SU-DHL-6 (cell line): Measurements from ENCODE around the gene LTO1.

Experiments
- H2AFZ ChIP-seq: fragments of 200-600 bp; sonication (generic); 2 replicates; pipeline ENCODE4 v1.6.1; 2014; ENCODE audit warnings: low read depth, mild to moderate bottlenecking, moderate library complexity, mixed read lengths, antibody characterized with exemption, low read length; ENCODE audit not compliant: severe bottlenecking
- H3F3A ChIP-seq: fragments of 200-600 bp; shearing (Covaris generic); 2 replicates; pipeline ENCODE4 v1.6.0; 2016; ENCODE audit warnings: antibody characterized with exemption, mild to moderate bottlenecking; ENCODE audit not compliant: insufficient read depth
- H3K27ac ChIP-seq: fragments of 200-600 bp; sonication (generic); 2 replicates; pipeline ENCODE4 v1.5.1; 2016; ENCODE audit warnings: low read depth, mild to moderate bottlenecking, low read length, moderate library complexity, mixed read lengths
- H3K27me3 ChIP-seq: fragments of 200-600 bp; sonication (generic), shearing (Covaris generic); 2 replicates; pipeline ENCODE4 v1.6.0; 2014; ENCODE audit warnings: mild to moderate bottlenecking, low read length
- H3K36me3 ChIP-seq: fragments of 200-600 bp; sonication (generic); 2 replicates; pipeline ENCODE4 v1.6.1; 2014; ENCODE audit warnings: mild to moderate bottlenecking, low read length, mixed read lengths
- H3K4me2 ChIP-seq: fragments of 300-600, 200-600 bp; shearing (Covaris generic), sonication (generic); 2 replicates; pipeline ENCODE4 v1.6.0; 2014; ENCODE audit warnings: low read length, low read depth, mild to moderate bottlenecking; ENCODE audit not compliant: poor library complexity, severe bottlenecking
- H3K4me3 ChIP-seq: fragments of 200-600 bp; sonication (generic); 2 replicates; pipeline ENCODE4 v1.5.1; 2014; ENCODE audit warnings: antibody characterized with exemption, low read length, mild to moderate bottlenecking, mixed read lengths; ENCODE audit not compliant: insufficient read depth, poor library complexity, severe bottlenecking
- H3K79me2 ChIP-seq: fragments of 200-600 bp; sonication (generic); 2 replicates; pipeline ENCODE4 v1.6.1; 2014; ENCODE audit warnings: mild to moderate bottlenecking, low read length, moderate library complexity; ENCODE audit not compliant: insufficient read depth
- H3K9ac ChIP-seq: fragments of 200-600 bp; sonication (generic); 2 replicates; pipeline ENCODE4 v1.7.0; 2014; ENCODE audit warnings: mild to moderate bottlenecking, low read length
- H3K9me2 ChIP-seq: fragments of 200-600 bp; sonication (generic); replicated peaks from 2 replicates; pipeline ENCODE4 v1.6.1; 2014; ENCODE audit warnings: low read length; ENCODE audit not compliant: insufficient read depth
- H3K9me3 ChIP-seq: fragments of 200-600 bp; sonication (generic); 2 replicates; pipeline ENCODE4 v1.6.1; 2014; ENCODE audit warnings: low read length, mixed read lengths; ENCODE audit not compliant: insufficient read depth
- H4K20me1 ChIP-seq: fragments of 200-600 bp; sonication (generic); 2 replicates; pipeline ENCODE4 v1.6.1; 2014; ENCODE audit warnings: low read depth, mild to moderate bottlenecking, antibody characterized with exemption, low read length, moderate library complexity, mixed read lengths
- EZH2phosphoT487 ChIP-seq: fragments of 200-600 bp; sonication (generic), shearing (Covaris generic); conservative IDR thresholded peaks from 2 replicates; pipeline ENCODE4 v1.6.1; 2018; ENCODE audit warnings: mild to moderate bottlenecking, antibody characterized with exemption, low read length, moderate library complexity, mixed read lengths
- TF ChIP-seq, protein P1 (sequence below): fragments of 200-600 bp; sonication (generic); IDR thresholded peaks from one replicate; pipeline ENCODE4 v1.5.1; 2017; ENCODE audit warnings: antibody characterized with exemption, mild to moderate bottlenecking, low read length, moderate library complexity; ENCODE audit not compliant: insufficient read depth, poor library complexity, severe bottlenecking

The LTO1 gene

DNA sequence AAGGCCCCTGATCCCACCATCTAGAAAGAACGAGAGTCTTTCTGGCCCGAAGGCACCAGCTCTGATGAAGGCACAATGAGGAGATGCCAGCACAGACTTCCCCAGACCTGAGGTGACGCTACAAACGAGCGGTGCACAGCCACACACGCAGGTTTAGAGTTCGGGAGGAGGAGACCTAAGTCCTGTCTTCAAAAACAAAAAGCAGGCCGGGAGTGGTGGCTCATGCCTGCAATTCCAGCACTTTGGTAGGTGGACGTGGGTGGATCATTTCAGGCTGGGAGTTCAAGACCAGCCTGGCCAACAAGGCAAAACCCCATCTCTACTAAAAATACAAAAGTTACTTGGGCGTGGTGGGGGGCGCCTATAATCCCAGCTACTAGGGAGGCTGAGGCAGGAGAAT, 9.5 kb downstream of the LTO1 start:
- Histone ChIP-seq H3K9ac (no peak overlapping the region), H3K27me3 (no peaks in the 10 kb centered on the region), H3F3A (no peaks in the 10 kb centered on the region), H4K20me1 (no peaks in the 10 kb centered on the region), H3K36me3 (no peaks in the 10 kb centered on the region), H3K27ac (no peak overlapping the region), H3K9me3 (no peaks in the 10 kb centered on the region), H2AFZ (no peak overlapping the region), H3K79me2 (no peaks in the 10 kb centered on the region), H3K4me2 (no peak overlapping the region), H3K4me3 (no peak overlapping the region), H3K9me2 (no peaks in the 10 kb centered on the region)
- no peak for TF ChIP-seq EZH2phosphoT487
- TF ChIP-seq, protein P1, sequence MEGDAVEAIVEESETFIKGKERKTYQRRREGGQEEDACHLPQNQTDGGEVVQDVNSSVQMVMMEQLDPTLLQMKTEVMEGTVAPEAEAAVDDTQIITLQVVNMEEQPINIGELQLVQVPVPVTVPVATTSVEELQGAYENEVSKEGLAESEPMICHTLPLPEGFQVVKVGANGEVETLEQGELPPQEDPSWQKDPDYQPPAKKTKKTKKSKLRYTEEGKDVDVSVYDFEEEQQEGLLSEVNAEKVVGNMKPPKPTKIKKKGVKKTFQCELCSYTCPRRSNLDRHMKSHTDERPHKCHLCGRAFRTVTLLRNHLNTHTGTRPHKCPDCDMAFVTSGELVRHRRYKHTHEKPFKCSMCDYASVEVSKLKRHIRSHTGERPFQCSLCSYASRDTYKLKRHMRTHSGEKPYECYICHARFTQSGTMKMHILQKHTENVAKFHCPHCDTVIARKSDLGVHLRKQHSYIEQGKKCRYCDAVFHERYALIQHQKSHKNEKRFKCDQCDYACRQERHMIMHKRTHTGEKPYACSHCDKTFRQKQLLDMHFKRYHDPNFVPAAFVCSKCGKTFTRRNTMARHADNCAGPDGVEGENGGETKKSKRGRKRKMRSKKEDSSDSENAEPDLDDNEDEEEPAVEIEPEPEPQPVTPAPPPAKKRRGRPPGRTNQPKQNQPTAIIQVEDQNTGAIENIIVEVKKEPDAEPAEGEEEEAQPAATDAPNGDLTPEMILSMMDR = no peak

DNA sequence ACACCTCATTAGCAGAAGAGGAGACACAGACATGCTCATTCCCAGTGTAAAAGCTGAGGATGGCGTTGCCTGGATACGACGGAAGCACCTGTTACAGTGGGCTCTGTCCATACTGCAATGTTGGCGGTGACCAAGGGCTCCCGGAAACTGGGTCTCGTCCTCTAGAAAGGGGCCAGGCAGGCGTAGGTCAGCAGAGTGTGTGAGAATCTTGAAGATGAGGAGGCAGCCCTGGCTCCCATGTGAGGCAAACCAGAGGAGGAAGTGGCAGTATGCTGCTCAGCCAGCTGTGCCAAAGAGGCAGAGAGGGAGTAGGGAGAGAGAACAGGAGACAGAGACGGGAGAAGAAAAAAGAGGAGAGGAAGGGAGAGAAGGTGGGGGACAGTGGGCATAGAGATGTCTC, 10.3 kb downstream of the LTO1 start:
- Histone ChIP-seq H3K4me2 (no peak overlapping the region), H3K36me3 (no peaks in the 10 kb centered on the region), H4K20me1 (no peaks in the 10 kb centered on the region), H3K79me2 (no peaks in the 10 kb centered on the region), H3F3A (no peaks in the 10 kb centered on the region), H3K9me2 (no peaks in the 10 kb centered on the region), H3K9ac (no peak overlapping the region), H2AFZ (no peak overlapping the region), H3K9me3 (no peaks in the 10 kb centered on the region), H3K27ac (no peak overlapping the region), H3K27me3 (no peaks in the 10 kb centered on the region), H3K4me3 (no peak overlapping the region)
- TF ChIP-seq EZH2phosphoT487 = no peak
- TF ChIP-seq, protein P1 = no peak

DNA sequence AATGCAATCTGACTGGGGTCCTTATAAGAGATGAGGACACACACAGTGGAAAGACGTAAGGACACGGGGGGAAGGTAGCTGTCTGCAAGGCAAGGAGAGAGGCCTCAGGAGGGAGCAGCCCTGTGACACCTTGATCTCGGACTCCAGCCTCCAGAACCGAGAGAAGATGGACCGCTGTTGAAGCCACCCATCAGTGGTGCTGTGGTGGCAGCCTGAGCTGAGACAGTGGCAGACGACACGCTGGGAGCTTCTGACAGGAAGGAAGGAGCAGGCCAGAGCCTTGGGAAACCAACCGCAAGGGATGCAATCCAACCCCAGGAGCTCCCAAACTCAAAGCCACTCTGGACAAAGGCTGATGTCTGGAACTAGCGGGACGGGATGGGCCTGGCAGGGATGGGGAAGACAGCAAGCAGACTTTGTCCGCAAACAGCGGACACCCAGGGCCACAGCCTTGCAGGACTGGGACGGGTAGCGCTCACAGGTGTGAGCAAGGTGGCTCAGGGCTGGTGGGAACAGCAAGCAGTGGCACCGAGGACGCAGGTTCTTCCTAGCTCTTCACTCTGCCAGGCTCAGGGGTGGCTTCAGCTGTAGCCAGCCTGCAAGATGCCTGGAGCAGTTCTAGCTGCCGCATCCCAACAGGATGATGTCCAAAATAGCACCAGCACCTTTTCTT, 10.9 kb downstream of the LTO1 start:
- Histone ChIP-seq H3K27me3 (no peaks in the 10 kb centered on the region), H3K27ac (no peak overlapping the region), H4K20me1 (no peaks in the 10 kb centered on the region), H3K4me3 (no peak overlapping the region), H3K36me3 (no peaks in the 10 kb centered on the region), H3F3A (no peaks in the 10 kb centered on the region), H3K79me2 (no peaks in the 10 kb centered on the region), H3K9ac (no peak overlapping the region), H3K4me2 (no peak overlapping the region), H2AFZ (no peak overlapping the region), H3K9me3 (no peaks in the 10 kb centered on the region), H3K9me2 (no peaks in the 10 kb centered on the region)
- no peak for TF ChIP-seq EZH2phosphoT487
- TF ChIP-seq, protein P1 = no peak

DNA sequence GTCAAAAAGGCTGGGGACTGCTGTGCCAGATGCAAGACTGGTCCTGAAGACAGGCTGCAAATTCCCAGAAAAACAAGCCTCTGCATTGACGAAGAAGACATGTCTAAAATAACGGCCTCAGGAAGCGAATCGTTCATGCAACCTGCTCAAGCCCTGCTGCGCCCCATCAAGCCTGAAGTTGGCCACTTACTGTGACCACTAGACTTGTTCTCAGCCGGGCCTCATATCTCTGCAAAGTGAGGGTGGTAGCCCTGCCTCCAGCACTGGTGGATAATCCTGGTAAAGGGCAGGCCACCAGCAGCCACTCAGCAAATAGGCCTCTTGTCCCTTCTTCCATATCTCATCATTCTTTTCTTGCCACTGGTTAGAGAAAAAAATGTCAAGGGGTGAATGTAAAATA, 11.8 kb downstream of the LTO1 start:
- no peaks in the 10 kb centered on the region for H4K20me1 ChIP-seq
- H3K9ac ChIP-seq = no peak overlapping the region

More for the DNA sequence above, 11.8 kb downstream of the LTO1 start:
- Histone ChIP-seq H3K36me3 (no peaks in the 10 kb centered on the region), H3F3A (no peaks in the 10 kb centered on the region), H3K9me3 (no peaks in the 10 kb centered on the region), H3K27ac (no peak overlapping the region), H3K9me2 (no peaks in the 10 kb centered on the region), H3K4me3 (no peak overlapping the region), H3K27me3 (no peaks in the 10 kb centered on the region), H3K79me2 (no peaks in the 10 kb centered on the region), H3K4me2 (no peak overlapping the region), H2AFZ (no peak overlapping the region)
- TF ChIP-seq, protein P1 = no peak
- TF ChIP-seq EZH2phosphoT487 = no peak
